ENCODE results near the gene CDC16.
A peak's percentile ranks its signal among the peaks of the same experiment; 100 is the strongest.
"Not testable (repeated sequence)": the region's sequence is repeated elsewhere in the genome, so short reads cannot be mapped to it uniquely, and the experiment has no call there.

Gene CDC16

DNA sequence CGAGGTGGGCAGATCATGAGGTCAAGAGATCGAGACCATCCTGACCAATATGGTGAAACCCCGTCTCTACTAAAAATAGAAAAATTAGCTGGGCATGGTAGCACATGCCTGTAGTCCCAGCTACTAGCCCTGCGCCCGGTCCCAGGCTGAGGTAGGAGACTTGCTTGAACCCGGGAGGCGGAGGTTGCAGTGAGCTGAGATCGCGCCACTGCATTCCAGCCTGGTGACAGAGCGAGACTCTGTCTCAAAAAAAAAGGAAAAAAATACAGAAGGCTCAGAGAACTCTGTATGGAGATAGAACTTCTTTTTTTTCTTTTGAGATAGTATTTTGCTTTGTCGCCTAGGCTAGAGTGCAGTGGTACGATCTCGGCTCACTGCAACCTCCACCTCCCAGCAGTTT, 29.6 kb downstream of the CDC16 start:
- DNase-seq (ENCODE audit: low read depth) = not testable (repeated sequence)

- peak; percentile 76 for DNase-seq (ENCODE audit: low read depth)
Observed at GRCh38 chr13:114264886-114265611, 30.4 kb downstream of the CDC16 start.

DNA sequence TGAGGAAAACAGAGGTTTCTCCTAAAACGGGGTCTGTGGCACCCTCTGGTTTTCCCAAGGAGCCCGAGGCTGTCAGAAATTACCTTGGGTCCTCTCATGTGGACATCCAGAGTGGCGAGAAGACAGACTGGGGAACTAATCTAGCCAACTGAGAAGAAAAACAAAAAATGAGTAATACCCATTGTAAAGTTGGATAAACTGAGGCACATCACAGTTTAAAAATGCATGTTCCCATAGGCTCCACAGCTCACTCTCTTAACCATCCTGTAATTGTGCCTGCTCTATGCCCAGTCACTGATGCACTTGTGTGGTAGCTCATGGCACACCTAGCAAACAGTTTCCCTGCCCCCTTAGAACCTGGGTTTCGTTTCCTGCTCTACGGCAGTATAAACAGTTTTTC, 31.5 kb downstream of the CDC16 start:
- no peak for DNase-seq (ENCODE audit: low read depth)

DNA sequence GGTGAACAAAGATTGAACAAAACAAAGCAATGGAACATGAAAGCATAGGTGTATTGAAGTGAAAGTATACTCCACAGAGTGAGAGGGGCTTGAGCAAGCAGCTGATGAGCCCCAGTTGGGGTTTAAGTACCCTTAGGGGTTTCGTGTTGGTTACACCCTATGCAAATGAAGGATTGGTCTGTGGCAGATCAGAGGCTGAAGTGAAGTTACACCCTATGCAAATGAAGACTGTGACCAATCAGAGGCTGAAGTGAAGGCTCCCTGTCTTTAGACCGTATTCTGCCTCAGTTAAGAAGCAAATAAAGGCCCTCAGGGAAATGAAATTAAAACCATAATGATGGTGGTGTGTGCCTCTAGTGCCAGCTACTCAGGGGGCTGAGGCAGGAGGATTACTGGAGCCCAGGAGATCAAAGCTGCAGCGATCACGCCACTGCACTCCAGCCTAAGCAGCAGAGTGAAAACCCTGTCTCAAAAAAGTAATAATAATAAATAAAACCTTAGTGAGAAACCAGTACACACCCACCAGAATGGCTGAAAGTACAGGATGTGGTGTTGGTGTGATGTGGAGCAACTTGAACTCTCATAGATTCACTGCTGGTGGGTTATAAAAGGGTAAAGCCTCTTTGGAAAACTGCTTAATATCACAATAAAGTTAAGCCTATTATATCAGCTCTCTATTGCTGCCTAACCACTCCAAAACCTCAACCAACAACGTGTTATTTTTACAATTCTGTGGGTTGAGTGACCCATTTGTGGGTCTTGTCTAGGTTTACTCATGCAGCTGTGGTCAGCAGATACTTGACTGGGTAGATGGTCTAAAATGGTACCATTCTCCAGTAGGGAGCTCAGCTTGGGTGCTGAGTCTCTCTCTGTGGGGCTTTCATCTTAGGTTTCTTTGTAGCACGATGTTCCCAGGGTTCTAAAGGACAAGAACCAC, 33.9 kb downstream of the CDC16 start:
- no peak for DNase-seq (ENCODE audit: low read depth)

- no peak for DNase-seq (ENCODE audit: low read depth)
Observed at GRCh38 chr13:114269281-114269770, 34.6 kb downstream of the CDC16 start.

GRCh38 chr13:114272977-114273376, 38.3 kb downstream of the CDC16 start:
- no peak for DNase-seq (ENCODE audit: low read depth)

DNA sequence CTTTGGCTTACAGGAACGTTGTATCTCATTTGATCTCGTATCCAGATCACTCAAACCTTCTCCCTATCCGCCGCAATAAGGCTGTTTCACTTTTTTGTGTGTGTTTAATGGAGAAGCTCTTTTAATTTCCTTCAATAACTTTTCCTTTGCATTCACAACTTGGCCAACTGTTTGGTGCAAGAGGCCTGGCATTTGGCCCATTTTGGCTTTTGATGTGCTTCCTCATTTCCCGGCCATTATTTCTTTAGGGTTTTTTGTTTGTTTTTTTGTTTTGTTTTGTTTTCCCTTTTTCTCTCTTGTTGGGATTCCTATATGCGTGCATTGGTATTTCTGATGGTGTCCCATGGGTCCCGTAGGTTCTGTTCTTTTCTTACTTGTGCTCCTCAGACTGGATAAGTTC, 40.6 kb downstream of the CDC16 start:
- no peak for DNase-seq (ENCODE audit: low read depth)

GRCh38 chr13:114279146-114279545, 44.4 kb downstream of the CDC16 start:
- DNase-seq (ENCODE audit: low read depth) = no peak

DNA sequence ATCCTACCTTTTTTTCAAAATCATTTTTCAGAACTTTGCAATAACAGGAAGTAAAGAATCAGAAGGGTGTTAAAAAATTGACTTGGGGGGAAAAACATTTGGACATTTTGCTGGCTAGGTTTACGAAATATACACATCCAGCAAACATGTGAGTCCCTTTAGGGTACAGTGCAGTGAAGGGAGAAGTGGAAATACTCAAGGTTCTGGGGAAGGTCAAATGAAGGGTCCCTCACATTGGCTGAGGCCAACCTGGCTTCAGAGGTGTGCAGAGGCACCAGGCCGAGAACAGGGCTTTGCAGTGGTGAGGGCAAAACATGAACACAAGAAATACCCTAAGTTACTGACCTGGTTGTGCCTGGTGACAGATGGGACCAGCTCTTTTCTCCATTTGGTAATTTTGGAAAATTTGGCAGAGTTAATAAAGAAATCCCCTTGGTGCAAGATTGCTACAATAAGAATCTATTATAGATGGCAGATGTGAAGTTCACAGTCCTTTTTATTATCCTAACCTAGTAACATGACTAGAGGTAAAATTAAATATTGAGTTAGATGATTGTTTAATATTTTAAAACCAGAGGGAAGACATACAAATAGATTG, 45.2 kb downstream of the CDC16 start:
- no peak for DNase-seq (ENCODE audit: low read depth)

GRCh38 chr13:114281351-114282040, 46.8 kb downstream of the CDC16 start, which contains the start of gene UPF3A:
TSS of gene UPF3A (plus strand) at chr13:114281601. CDS start at chr13:114281640, 39 bp downstream.
- DNase-seq (ENCODE audit: low read depth) = peak; percentile 92

GRCh38 chr13:114282041-114282670, 47.5 kb downstream of the CDC16 start:
- peak; percentile 75 for DNase-seq (ENCODE audit: low read depth)

DNA sequence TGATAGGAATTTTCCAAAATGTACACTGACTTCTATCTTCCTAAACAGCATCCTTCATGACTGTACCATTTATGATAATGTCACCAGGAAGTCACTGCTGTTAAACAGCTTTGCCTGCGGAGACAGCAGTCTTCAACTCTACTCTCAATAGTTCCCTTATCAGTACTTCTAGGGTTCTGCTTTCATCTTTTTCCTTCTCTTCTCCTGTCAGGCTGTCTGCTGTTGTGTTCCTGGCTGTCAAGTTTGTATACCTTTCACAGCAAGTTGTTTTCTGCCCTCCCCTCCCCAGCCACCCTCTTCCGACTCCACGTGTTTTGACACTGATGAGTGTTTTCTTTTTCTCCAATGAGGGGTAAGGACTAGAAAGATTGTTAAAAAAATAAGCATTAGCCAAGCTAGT, 48.9 kb downstream of the CDC16 start:
- no peak for DNase-seq (ENCODE audit: low read depth)

DNA sequence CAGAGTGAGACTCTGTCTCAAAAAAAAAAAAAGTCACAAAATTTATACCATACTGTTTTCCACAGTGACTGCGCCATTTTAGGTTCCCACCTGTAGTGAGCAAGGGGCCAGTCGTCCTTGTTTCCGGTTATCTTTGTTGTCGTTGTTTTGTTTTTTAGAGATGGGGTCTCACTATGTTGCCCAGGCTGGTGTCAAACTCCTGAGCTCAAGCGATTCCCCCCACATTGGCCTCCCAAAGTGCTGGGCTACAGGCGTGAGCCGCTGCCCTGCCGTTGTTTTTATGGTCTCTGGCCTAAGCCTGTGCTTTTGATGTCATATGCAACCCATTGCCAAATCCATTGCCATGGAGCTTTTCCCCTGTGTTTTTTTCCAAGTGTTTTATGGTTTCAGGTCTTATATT, 50.0 kb downstream of the CDC16 start:
- no peak for DNase-seq (ENCODE audit: low read depth)

- DNase-seq (ENCODE audit: low read depth) = peak; percentile 29
Observed at GRCh38 chr13:114285166-114285808, 50.6 kb downstream of the CDC16 start.

- DNase-seq (ENCODE audit: low read depth) = peak; percentile 43
Observed at GRCh38 chr13:114286808-114287207, 52.1 kb downstream of the CDC16 start.

GRCh38 chr13:114288157-114288591, 53.5 kb downstream of the CDC16 start:
- no peak for DNase-seq (ENCODE audit: low read depth)

GRCh38 chr13:114296448-114296847, 61.8 kb downstream of the CDC16 start:
- DNase-seq (ENCODE audit: low read depth) = no peak

GRCh38 chr13:114296902-114297301, 62.2 kb downstream of the CDC16 start:
- DNase-seq (ENCODE audit: low read depth) = no peak

GRCh38 chr13:114298866-114299265, 64.2 kb downstream of the CDC16 start:
- DNase-seq (ENCODE audit: low read depth) = no peak

DNA sequence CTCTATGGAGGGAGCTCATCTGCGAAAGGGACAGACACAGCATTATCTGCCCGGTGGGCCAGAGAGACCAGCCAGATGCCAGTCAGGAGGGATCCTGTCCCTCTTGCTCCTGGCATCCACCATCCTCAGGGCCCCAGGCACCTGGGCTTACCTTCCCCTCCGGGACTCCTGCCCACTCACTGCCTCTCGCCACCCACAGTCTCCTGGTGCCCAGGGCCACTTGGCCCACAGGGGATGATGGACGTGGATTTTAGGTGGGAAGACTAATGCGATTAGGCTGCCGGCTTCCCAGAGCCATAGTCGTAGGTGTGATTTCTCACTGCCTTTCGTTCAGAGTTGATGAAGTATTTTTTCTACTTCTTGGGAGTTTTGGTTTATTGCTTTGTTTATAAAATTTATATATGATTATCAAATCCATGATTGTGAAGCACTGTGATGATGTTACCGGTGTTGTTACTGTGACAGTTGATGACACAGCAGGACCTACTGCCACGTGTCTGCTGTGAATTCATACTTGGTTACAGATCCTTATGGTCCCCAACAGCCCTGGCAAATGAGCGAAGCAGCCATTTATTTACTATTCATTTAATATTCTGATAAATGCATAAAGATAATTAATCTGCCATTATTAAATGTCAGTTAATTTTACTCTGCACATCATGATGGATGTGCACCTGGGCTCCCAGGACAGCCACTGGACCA, 65.1 kb downstream of the CDC16 start:
- DNase-seq (ENCODE audit: low read depth) = no peak

All from iris pigment epithelial cell (primary cell).